Right ventricle myocardium inferior (tissue), 1 donor: ENCODE results near the gene FBXW4. TPM values are rescaled to one million over a fixed set of nuclear protein-coding genes. Genes with fewer than 3 reads are reported as not detected.

Source experiments
- ATAC-seq: fragments of 200-7000 bp; cut with Tn5 transposase; one replicate; pipeline ENCODE4 v1.9.1; 2020; ENCODE audit warnings: mild to moderate bottlenecking, moderate library complexity
- DNase-seq: peaks from one replicate; pipeline ENCODE4 v3.0.0; 2021; ENCODE audit errors: missing footprints
- intact Hi-C: fragments of 100-400 bp; cut with DNase I; formaldehyde crosslinking; loops from one replicate; pipeline ENCODE4 v1.11.0; 2022
- total RNA-seq: library from RNA; stranded (reverse); fragmentation: NEBNext Ultra II Directional; extraction: Animal tissue kit (Norgen Biotek cat#: 25700); gene quantifications from one replicate; pipeline ENCODE4 v1.2.1, GENCODE V29; 2021
- donor health status: DM: no; HTN: yes; CAD: no; lungs with severe emphysema.

FBXW4 gene
- total RNA-seq, 1 donor from 2014 or later, result 93.2 TPM

- ATAC-seq (no peak), DNase-seq (no peak)
- intact Hi-C loops, result no loop called here
Measured at GRCh38 chr10:101575580-101576210, 119.3 kb downstream of the FBXW4 start.

- ATAC-seq (no peak), DNase-seq (no peak)
- intact Hi-C loops, result no loop called here
Measured at GRCh38 chr10:101575091-101575490, 119.9 kb downstream of the FBXW4 start.

DNA sequence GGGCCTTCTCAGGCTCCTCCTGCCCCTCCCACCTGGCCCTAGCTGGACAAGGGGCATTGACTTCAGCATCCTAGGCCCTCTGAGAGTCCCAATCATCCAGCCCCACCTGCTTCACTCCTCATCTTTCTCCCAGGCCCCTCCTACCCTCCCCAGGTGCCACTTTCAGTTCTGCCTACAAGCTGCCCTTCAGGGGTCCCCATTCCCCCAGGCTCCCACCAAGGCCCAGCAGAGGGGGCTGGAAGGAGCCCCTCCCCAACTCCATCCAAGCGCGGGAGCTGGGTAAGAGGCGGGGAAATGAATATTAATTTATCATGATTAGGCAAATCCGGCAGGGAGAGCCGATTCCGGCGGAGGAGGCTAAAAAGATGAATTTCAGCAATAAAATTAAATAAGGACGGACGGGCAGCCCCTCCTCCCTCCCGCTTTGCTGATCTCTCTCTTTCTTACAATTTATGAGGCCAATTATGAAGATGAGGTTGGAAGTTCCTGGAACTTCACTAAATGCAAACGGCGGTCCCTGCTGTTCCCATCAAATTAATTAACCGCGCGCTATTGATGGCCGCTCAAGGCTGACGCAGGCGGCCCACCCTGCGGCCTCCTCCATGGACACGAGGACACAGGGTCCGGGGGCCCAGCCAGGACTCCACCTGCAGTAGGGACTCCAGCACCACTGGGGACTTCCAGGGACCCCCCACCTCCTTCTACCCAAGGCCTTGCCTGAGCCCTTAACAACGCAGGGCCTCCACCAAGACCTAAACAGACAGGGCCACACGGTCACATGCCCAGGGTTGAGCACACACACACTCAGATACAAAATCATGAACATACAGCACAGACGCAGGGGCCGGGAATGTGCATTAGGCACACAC is 120.9 kb downstream of the FBXW4 start:
- intact Hi-C loops, result loop anchor here (5.0 kb wide), 1 partner anchor 302 kb away; no protein-coding TSS in a partner anchor
- ATAC-seq (no peak), DNase-seq (no peak)

DNA sequence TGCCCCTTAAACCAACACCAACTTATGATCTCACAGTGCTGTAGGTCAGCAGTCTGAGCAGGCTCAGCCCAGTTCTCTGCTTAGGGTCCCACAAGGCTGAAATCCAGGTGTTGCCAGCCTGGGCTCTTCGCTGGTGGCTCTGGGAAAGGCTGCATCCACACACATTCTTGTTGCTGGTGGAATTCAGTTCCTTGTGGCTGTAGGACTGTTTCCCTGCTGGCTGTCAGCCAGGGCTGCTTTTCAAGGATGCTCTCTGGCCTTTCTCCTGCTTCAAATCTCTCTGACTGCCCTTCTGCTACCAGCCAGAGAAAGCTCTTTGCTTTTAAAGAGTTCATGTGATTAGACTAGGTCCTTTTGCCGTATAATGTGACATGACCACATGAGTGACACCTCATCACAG is 122.2 kb downstream of the FBXW4 start:
- no peak for DNase-seq
- intact Hi-C loops, result loop anchor here (5.0 kb wide), 1 partner anchor 300 kb away; no protein-coding TSS in a partner anchor
- ATAC-seq, result no peak

- intact Hi-C loops, result loop anchor here (5.0 kb wide), 1 partner anchor 300 kb away; no protein-coding TSS in a partner anchor
- ATAC-seq (no peak), DNase-seq (no peak)
Measured at GRCh38 chr10:101572126-101572525, 122.8 kb downstream of the FBXW4 start.

- no peak for ATAC-seq
- no peak for DNase-seq
- intact Hi-C loops, result loop anchor here (2.0 to 5.0 kb wide), 2 partner anchors 299 to 411 kb away; no protein-coding TSS in a partner anchor
Measured at GRCh38 chr10:101571271-101571925, 123.6 kb downstream of the FBXW4 start.

DNA sequence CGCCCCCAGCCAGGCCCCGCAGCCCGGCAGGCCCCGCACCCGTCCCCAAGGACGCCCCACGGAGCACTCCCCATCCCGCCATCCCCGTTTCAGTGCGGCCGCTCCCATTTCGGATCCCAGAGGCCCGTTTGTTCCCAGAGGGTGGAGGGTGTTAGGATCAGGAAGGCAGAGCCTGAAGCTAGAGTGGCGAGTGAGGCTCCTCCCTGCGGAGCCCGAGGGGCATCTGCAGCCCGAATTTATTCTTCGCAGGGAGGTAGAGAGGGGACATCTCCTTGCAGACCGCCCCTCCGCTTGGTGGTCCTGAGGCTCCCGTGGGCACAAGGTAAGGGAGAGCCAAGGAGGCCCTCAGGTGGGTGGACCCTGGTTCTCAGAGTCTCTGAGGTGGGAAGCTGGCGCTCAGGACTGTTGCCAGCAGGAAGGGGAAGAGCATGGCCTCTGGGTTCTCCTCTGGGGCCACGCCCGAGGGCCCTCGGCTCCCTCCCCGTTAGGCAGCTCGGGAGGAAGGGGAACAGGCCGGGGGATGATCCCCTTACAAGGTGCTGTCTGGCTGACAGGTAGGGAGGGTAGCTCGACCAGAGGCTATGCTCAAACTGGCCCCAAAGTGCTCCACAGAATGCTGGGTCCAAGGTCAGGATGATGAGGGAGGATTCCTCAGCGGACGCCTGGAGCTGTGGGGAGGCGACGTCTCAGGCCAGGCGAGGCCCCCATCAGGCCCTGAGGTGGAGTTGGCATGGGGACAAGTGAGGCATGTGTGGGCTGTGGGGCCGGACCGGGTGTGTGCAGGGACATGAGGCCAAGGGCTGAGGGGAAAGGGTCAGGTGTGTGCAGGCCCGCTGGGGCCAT is 124.3 kb downstream of the FBXW4 start:
- DNase-seq (no peak), ATAC-seq (peak; percentile 12)
- intact Hi-C loops, result loop anchor here (1.0 to 5.0 kb wide), 3 partner anchors 298 to 410 kb away; no protein-coding TSS in a partner anchor

GRCh38 chr10:101569622-101570427 is 125.1 kb downstream of the FBXW4 start:
- peak; percentile 91 for ATAC-seq
- DNase-seq, result peak; percentile 91
- intact Hi-C loops, result loop anchor here (1.0 to 10.0 kb wide), 4 partner anchors 275 to 409 kb away; no protein-coding TSS in a partner anchor

- no peak for DNase-seq
- intact Hi-C loops, result loop anchor here (10.0 kb wide), 1 partner anchor 274 kb away; no protein-coding TSS in a partner anchor
- no peak for ATAC-seq
Measured at GRCh38 chr10:101569323-101569621, 125.7 kb downstream of the FBXW4 start.

- ATAC-seq (no peak), DNase-seq (no peak)
- intact Hi-C loops, result loop anchor here (10.0 kb wide), 1 partner anchor 273 kb away; no protein-coding TSS in a partner anchor
Measured at GRCh38 chr10:101568054-101568745, 126.8 kb downstream of the FBXW4 start.

GRCh38 chr10:101567165-101568006 is 127.6 kb downstream of the FBXW4 start:
- DNase-seq (no peak), ATAC-seq (no peak)
- intact Hi-C loops, result loop anchor here (10.0 kb wide), 1 partner anchor 273 kb away; no protein-coding TSS in a partner anchor

- intact Hi-C loops, result loop anchor here (10.0 kb wide), 1 partner anchor 272 kb away; no protein-coding TSS in a partner anchor
- DNase-seq (no peak), ATAC-seq (no peak)
Measured at GRCh38 chr10:101566333-101567164, 128.4 kb downstream of the FBXW4 start.

GRCh38 chr10:101565936-101566332 is 129.0 kb downstream of the FBXW4 start:
- intact Hi-C loops, result loop anchor here (10.0 kb wide), 1 partner anchor 271 kb away; no protein-coding TSS in a partner anchor
- ATAC-seq (no peak), DNase-seq (no peak)

GRCh38 chr10:101565370-101565900 is 129.5 kb downstream of the FBXW4 start:
- ATAC-seq (no peak), DNase-seq (no peak)
- intact Hi-C loops, result loop anchor here (10.0 kb wide), 1 partner anchor 271 kb away; no protein-coding TSS in a partner anchor

- intact Hi-C loops, result loop anchor here (10.0 kb wide), 1 partner anchor 270 kb away; no protein-coding TSS in a partner anchor
- DNase-seq, result no peak
- ATAC-seq, result no peak
Measured at GRCh38 chr10:101564490-101564991, 130.4 kb downstream of the FBXW4 start.
